HEK293T (cell line): ENCODE measurements around the gene G0S2.

Source experiments
- CTCF ChIA-PET: fragments of 350-600 bp; formaldehyde crosslinking; extraction: SDS; loops from one replicate; lab custom pipeline; 2021; ENCODE audit warnings: antibody characterized with exemption, inconsistent platforms; lab: Yijun Ruan, JAX
- POLR2A ChIA-PET: fragments of 350-600 bp; formaldehyde crosslinking; extraction: SDS; loops from one replicate; lab custom pipeline; 2020; ENCODE audit warnings: antibody characterized with exemption, inconsistent platforms; lab: Yijun Ruan, JAX
- DNase-seq: peaks from one replicate; pipeline ENCODE4 v3.0.0; 2012; ENCODE audit warnings: mixed read lengths; ENCODE audit errors: extremely low spot score
- ARNT ChIP-seq: fragments of 450-650 bp; IDR thresholded peaks from 2 replicates; pipeline ENCODE4 v1.6.1; 2017; ENCODE audit warnings: mild to moderate bottlenecking
- BHLHE40 ChIP-seq: fragments of 450-650 bp; IDR thresholded peaks from 2 replicates; pipeline ENCODE4 v1.6.1; 2016; ENCODE audit warnings: mild to moderate bottlenecking, moderate library complexity, borderline replicate concordance
- CTBP1 ChIP-seq: fragments of 450-650 bp; IDR thresholded peaks from 2 replicates; pipeline ENCODE4 v1.6.1; 2016; ENCODE audit warnings: borderline replicate concordance
- ELF4 ChIP-seq: fragments of 450-650 bp; IDR thresholded peaks from 2 replicates; pipeline ENCODE4 v1.6.1; 2017; ENCODE audit warnings: antibody characterized with exemption
- FOXA1 ChIP-seq: fragments of 450-650 bp; IDR thresholded peaks from 2 replicates; pipeline ENCODE4 v1.6.1; 2016; ENCODE audit warnings: mild to moderate bottlenecking
- FOXK2 ChIP-seq: fragments of 450-650 bp; IDR thresholded peaks from 2 replicates; pipeline ENCODE4 v1.6.1; 2016; ENCODE audit warnings: mild to moderate bottlenecking
- FOXM1 ChIP-seq: fragments of 450-650 bp; IDR thresholded peaks from 2 replicates; pipeline ENCODE4 v1.6.1; 2017; ENCODE audit warnings: mild to moderate bottlenecking, borderline replicate concordance
- HDGF ChIP-seq: fragments of 450-650 bp; IDR thresholded peaks from 2 replicates; pipeline ENCODE4 v1.6.1; 2017; ENCODE audit warnings: antibody characterized with exemption, borderline replicate concordance
- L3MBTL2 ChIP-seq: fragments of 450-650 bp; conservative IDR thresholded peaks from 2 replicates; pipeline ENCODE4 v1.6.1; 2016; ENCODE audit warnings: mild to moderate bottlenecking
- LEF1 ChIP-seq: fragments of 450-650 bp; IDR thresholded peaks from 2 replicates; pipeline ENCODE4 v1.6.1; 2017; ENCODE audit warnings: mild to moderate bottlenecking, borderline replicate concordance
- NFRKB ChIP-seq: fragments of 450-650 bp; IDR thresholded peaks from 2 replicates; pipeline ENCODE4 v1.6.1; 2016; ENCODE audit warnings: mild to moderate bottlenecking, moderate library complexity
- PKNOX1 ChIP-seq: fragments of 450-650 bp; IDR thresholded peaks from 2 replicates; pipeline ENCODE4 v1.6.1; 2016
- SP1 ChIP-seq: fragments of 450-650 bp; IDR thresholded peaks from 2 replicates; pipeline ENCODE4 v1.6.1; 2017
- SUZ12 ChIP-seq: fragments of 450-650 bp; IDR thresholded peaks from 2 replicates; pipeline ENCODE4 v1.6.1; 2016; ENCODE audit warnings: mild to moderate bottlenecking
- TARDBP ChIP-seq: fragments of 450-650 bp; IDR thresholded peaks from 2 replicates; pipeline ENCODE4 v1.6.1; 2016
- ZNF384 ChIP-seq: fragments of 450-650 bp; IDR thresholded peaks from 2 replicates; pipeline ENCODE4 v1.6.1; 2016

The G0S2 gene

DNA sequence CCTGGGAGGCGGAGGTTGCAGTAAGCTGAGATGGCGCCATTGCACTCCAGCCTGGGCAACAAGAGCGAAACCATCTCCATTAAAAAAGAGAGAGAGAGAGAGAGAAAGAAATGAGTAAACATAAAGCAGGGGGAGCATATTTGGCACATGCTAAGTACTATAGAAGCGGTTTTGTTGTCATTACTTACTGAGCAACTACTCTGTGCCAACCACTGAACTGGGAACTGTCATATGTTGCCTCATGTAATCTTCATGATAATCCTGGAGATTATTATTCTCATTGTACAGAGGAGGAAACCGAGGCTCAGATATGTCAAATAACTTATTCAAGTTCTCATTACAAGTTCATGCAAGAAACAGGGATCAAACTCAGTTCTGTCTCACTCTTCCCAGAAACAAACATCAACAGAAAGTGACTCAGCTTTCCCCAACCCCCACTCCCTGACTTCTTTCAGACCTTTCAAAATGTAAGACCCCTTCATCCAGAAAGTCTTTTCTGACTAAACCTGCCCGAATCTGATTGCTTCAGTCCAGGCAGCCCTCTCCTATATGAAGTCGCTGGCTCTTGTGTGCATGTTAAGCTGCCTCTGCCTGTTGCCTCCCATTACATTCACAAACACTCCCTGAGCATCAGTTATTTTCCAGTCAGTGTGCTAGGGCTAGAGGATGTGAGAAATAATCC lies 46.5 kb upstream of the G0S2 start:
- ChIA-PET CTCF (interaction anchor here (0.7 to 1.1 kb wide), 2 partner anchors 14 to 52 kb away, joined by 3 to 5 read pairs; no protein-coding TSS in a partner anchor), POLR2A (no interaction called here)
- no peak for DNase-seq
- TF ChIP-seq FOXA1, result no peak
- no peak for TF ChIP-seq PKNOX1
- TF ChIP-seq TARDBP, result no peak
- TF ChIP-seq ELF4, result no peak
- no peak for TF ChIP-seq CTBP1
- TF ChIP-seq ZNF384, result no peak
- no peak for TF ChIP-seq BHLHE40
- TF ChIP-seq SP1, result no peak
- no peak for TF ChIP-seq L3MBTL2
- no peak for TF ChIP-seq HDGF
- TF ChIP-seq SUZ12, result no peak
- TF ChIP-seq LEF1, result no peak
- TF ChIP-seq ARNT, result no peak
- no peak for TF ChIP-seq NFRKB
- no peak for TF ChIP-seq FOXK2
- no peak for TF ChIP-seq FOXM1

DNA sequence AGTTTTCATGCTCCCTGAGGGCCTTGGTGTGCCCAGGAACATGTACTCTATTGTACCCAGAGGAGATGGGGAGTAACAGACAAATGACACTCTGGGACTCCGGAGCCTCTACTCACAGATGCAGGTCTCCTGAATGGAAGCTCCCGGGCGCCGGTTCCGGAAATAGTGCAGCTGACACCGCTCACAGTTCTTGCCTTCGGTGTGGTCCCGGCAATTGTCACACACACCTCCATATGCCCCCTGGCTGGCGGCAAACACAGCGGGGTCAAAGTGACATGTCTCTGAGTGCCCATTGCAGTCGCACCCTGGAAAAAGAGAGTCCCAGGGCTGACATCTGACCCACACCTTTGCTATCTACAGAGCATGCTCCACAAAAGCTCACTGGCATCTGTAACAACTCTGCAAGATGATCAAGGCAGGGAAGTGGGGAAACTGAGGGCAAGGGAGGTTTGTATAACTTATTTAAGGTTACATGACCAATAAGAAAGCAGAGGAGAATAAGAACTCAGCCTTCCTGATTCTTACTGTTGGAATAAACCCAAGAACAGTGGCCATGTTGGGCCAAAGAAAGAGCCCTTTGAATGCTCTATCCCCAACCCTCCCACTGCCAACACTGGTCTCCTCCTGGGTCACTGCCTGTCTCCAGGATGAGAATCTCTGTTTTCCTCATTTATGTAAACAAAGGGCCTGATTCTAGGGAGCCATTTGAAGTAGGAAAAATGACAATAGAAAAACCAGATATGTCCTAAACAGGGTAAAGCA lies 45.4 kb upstream of the G0S2 start:
- ChIA-PET POLR2A (no interaction called here), CTCF (interaction anchor here (0.7 to 1.2 kb wide), 5 partner anchors 13 to 55 kb away, joined by 3 to 5 read pairs (median 3); no protein-coding TSS in a partner anchor)
- DNase-seq, result no peak

DNA sequence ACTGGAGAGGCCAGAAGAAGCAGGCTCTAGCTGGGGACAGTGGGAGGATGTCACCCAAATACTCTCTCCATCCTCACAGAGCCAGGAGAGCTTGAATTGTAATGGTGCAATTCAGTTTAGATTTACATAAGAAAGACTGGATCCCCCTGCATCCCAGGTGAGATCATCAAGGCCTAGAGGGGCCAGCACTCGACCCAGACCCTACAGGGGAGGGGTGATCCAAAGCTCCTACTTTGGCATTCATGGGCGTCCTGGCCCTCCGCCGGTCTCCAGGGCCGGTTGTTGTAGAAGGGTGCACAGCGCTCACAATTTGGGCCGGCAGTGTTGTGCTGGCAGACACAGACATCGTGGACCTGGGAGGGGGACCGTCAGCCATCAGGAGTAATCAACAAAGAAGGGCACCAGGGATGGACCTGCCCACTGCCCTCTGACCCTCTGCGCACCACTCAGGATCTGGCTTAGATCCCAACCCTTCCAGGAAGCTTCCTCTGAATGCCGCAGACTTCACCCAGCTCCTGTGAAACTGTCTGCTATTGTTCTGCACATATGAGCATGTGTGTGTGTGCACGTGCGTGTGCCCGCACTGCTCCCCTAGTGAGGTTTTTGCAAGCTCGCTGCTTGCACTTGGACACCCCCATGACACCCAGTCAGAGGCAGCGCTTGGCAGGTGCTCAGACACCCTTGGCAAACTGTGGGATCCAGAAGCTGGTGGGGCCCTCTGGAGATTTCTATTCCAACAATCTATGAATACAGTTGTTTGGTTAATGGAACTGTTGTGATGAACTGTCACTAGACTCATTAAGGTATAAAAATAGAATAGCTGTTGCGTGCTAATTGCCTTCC lies 44.6 kb upstream of the G0S2 start:
- no peak for DNase-seq
- TF ChIP-seq ZNF384 (no peak), LEF1 (no peak), TARDBP (no peak), CTBP1 (no peak), SUZ12 (no peak), BHLHE40 (no peak), ARNT (no peak), L3MBTL2 (no peak), FOXK2 (no peak), FOXM1 (no peak)
- ChIA-PET POLR2A (no interaction called here), CTCF (interaction anchor here (1.0 to 1.2 kb wide), 2 partner anchors 40 to 56 kb away, joined by 3 read pairs; no protein-coding TSS in a partner anchor)

More for the DNA sequence above, 45.4 kb upstream of the G0S2 start:
- TF ChIP-seq L3MBTL2 (no peak), HDGF (no peak), CTBP1 (no peak), NFRKB (no peak)

- CTCF ChIA-PET, result no interaction called here
- TF ChIP-seq LEF1, result no peak
- no peak for TF ChIP-seq FOXM1
- TF ChIP-seq HDGF, result no peak
- no peak for TF ChIP-seq SUZ12
- TF ChIP-seq PKNOX1, result no peak
- TF ChIP-seq BHLHE40, result no peak
- TF ChIP-seq ZNF384, result no peak
- no peak for TF ChIP-seq ARNT
- TF ChIP-seq FOXA1, result no peak
- TF ChIP-seq ELF4, result no peak
- no peak for TF ChIP-seq SP1
- no peak for TF ChIP-seq NFRKB
- TF ChIP-seq TARDBP, result no peak
- TF ChIP-seq FOXK2, result no peak
- TF ChIP-seq L3MBTL2, result no peak
- no peak for TF ChIP-seq CTBP1
- DNase-seq, result no peak
- POLR2A ChIA-PET, result no interaction called here
These were observed 41.7 kb upstream of the G0S2 start for GRCh38 chr1:209633335-209633997.

DNA sequence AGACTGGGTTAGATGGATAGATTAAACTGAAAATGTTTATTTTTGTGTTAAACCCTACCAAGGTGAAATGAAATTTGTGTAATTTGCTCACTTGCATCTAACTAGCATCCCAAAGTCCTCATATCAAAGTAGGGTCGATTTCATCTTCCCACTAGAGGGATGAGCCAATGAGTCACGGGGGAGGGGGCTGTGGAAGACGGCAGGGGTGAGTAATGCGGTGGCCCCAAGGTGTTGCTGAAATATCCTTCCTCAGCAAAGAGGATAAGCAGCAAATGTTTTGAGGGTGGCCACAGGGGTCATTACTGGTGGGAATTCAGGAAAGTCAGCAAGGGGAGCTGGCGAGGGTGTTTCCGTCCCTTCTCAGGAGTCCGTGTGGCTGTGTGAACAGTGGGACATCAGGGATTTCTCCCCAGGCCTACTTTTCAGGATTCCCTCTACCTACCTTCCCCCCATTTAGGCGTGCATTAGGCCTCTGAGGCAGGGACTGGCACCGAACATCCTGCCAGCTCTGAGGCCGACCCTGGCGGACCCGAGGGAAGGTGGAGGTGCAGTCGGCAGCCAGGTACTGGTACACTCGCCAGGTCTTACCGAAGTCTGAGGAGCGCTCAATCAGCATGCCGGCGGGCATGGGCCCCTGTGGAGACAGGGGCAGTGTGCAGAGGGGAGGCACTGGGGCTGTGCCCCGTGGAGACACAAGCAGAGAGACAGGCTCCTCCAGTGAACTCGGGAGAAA lies 41.0 kb upstream of the G0S2 start:
- CTCF ChIA-PET, result interaction anchor here (0.6 kb wide), 1 partner anchor 24 kb away, joined by 3 read pairs; no protein-coding TSS in a partner anchor
- TF ChIP-seq NFRKB (no peak), LEF1 (no peak), FOXA1 (no peak), ELF4 (no peak), TARDBP (no peak), FOXK2 (no peak), ARNT (no peak)
- POLR2A ChIA-PET, result no interaction called here
- no peak for DNase-seq
